Measurements from ENCODE around the gene GPRC5A. TPM values are rescaled to one million over a fixed set of nuclear protein-coding genes. Genes with fewer than 3 reads are reported as not detected.

GPRC5A gene
- total and polyA plus RNA-seq, 2 of the 8 experiments (the other 6 are each of a cell fraction or from before 2014, with no cell fraction given): 1.0 to 1.4 TPM

DNA sequence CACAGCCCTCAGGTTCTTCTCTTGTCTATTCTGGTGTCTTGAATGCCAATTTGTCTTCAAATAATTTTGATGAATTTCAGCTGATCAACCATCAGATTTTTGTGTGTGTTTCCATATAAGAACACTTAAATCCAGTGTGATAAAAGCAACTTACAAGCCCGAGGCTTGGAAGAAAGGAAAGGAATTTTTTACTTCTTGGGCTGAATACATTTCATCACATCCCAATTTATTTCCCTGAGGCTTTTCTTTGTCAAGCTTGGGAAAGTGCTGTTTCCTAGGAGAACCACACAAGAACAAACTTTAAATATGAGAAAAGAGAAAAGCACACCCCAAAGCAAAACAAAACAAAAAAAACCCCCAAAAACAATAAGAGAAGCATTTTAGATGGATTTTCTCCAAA, 34.0 kb downstream of the GPRC5A start (continued):
- TF ChIP-seq FOSL1 (IDR thresholded peaks at IDR 0.05; ENCODE audit: insufficient read depth, low read depth, low read length) (no peak), SIN3A (conservative IDR thresholded peaks at IDR 0.05 in 1 of 2, IDR thresholded peaks at IDR 0.05 in 1 of 2; ENCODE audit: low read depth in 1 of 2, low read length in 2 of 2) (no peak)
